Measurements from ENCODE around the gene NEK6.

DNA sequence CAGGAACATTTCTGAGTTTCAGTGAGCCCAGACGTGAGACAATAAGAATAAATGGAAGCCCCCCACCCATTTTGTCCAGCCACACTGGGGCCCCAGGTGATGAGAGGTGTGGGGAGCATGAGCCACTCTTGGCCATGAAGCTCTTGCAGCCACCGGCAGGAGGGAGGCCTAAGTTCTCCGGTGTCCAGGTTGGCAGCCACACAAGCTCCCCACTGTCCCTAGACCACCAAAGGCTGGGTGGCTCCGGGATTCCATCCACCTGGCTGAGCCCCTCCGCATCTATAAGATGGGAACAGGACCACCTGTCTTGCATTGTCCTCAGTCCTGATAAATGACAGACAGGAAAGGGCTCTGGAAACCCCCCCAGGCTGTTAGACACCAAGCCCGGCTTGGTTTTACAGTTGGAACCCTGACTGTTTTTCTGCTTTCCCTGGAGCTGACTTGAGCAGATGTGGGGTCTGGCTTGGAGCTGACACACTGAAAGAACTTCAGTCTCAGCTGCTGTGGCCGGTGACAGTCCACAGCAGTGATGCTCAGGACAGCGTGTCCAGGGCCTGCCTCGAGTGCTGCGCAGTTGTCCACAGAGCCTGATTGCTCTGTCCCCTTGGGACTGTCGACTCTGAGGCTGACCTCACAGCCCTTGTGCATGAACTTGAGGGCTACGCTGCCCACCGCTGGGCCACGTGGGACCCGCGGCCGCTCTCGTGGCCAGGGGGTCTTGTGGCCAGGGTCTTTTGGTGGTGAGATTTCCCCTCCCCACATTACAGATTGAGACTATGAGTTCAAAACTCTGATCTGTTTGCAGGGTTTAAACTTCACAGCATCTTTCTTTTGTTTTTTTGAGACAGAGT, 82.7 kb downstream of the NEK6 start:
- TF ChIP-seq EZH2phosphoT487 (IDR thresholded peaks at IDR 0.05; ENCODE audit: low read depth, severe bottlenecking, unreplicated experiment) (no peak), EZH2 (IDR thresholded peaks at IDR 0.05; ENCODE audit: borderline replicate concordance) (no peak)
- TF ChIP-seq, protein P1, sequence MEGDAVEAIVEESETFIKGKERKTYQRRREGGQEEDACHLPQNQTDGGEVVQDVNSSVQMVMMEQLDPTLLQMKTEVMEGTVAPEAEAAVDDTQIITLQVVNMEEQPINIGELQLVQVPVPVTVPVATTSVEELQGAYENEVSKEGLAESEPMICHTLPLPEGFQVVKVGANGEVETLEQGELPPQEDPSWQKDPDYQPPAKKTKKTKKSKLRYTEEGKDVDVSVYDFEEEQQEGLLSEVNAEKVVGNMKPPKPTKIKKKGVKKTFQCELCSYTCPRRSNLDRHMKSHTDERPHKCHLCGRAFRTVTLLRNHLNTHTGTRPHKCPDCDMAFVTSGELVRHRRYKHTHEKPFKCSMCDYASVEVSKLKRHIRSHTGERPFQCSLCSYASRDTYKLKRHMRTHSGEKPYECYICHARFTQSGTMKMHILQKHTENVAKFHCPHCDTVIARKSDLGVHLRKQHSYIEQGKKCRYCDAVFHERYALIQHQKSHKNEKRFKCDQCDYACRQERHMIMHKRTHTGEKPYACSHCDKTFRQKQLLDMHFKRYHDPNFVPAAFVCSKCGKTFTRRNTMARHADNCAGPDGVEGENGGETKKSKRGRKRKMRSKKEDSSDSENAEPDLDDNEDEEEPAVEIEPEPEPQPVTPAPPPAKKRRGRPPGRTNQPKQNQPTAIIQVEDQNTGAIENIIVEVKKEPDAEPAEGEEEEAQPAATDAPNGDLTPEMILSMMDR (IDR thresholded peaks at IDR 0.05; ENCODE audit: poor library complexity): no peak

Data from hepatocyte (in vitro differentiated cells).